HCT116 (cell line): ENCODE data around the gene MAPK7. TPM values are rescaled to one million over a fixed set of nuclear protein-coding genes. Genes with fewer than 3 reads are reported as not detected.

Experiments
- ATAC-seq: fragments of 200-7000 bp; cut with Tn5 transposase; 2 replicates; pipeline ENCODE4 v1.9.1; 2020; ENCODE audit warnings: mild to moderate bottlenecking, moderate library complexity
- BruUV-seq: library from RNA; stranded (reverse); fragments of 400-500 nt; replicated peaks from 2 replicates; lab custom pipeline; 2021; lab: Mats Ljungman, UMichigan
- CTCF ChIA-PET: fragments of 300-600 bp; sonication (Branson Sonifier 250); formaldehyde crosslinking; loops from one replicate; lab custom pipeline; 2021; ENCODE audit warnings: antibody characterized with exemption; lab: Charles Lee
- POLR2A ChIA-PET: fragments of 300-600, 350-600 bp; sonication (Branson Sonifier 250); formaldehyde crosslinking; loops from one replicate; lab custom pipeline; 2021; ENCODE audit warnings: antibody characterized with exemption; lab: Charles Lee
- RAD21 ChIA-PET, 2 experiments: fragments of 300-600 bp; sonication (Branson Sonifier 250); formaldehyde crosslinking; loops; one replicate each; lab custom pipeline; 2023; ENCODE audit warnings: low total read pairs in 2 of 2; ENCODE audit not compliant: uncharacterized antibody in 2 of 2, unreplicated experiment in 2 of 2, low non-redundant PET in 1 of 2; lab: Charles Lee
- DNase-seq: peaks from one replicate; pipeline ENCODE4 v3.0.0-alpha.2; 2010; ENCODE audit warnings: low read depth, low spot score
- H2AFZ ChIP-seq: fragments of 200-600 bp; shearing (Covaris generic), sonication (generic); 2 replicates; pipeline ENCODE4 v1.6.1; 2017; ENCODE audit warnings: low read depth, mixed run types, mixed read lengths, antibody characterized with exemption, low read length; ENCODE audit not compliant: poor library complexity, severe bottlenecking
- H3K27ac ChIP-seq: 2 replicates; pipeline ENCODE4 v1.5.1; 2012; ENCODE audit warnings: low read depth, low read length
- H3K27me3 ChIP-seq: fragments of 200-600 bp; sonication (generic); 2 replicates; pipeline ENCODE4 v1.6.1; 2016; ENCODE audit warnings: mixed run types, low read length, mixed read lengths; ENCODE audit not compliant: insufficient read depth
- H3K36me3 ChIP-seq, 2 experiments: fragments of 200-500 bp in 1 of 2; fragments of 200-600 bp in 1 of 2; sonication (Bioruptor generic) in 1 of 2; sonication (generic) in 1 of 2; 2 replicates each; pipeline versions ENCODE4 v1.5.1 to v1.6.1; 2014 to 2016; ENCODE audit warnings: low read length in 2 of 2, inconsistent platforms in 1 of 2, mixed read lengths in 1 of 2, mixed run types in 1 of 2; ENCODE audit not compliant: insufficient read depth in 2 of 2, control insufficient read depth in 1 of 2
- H3K4me1 ChIP-seq, 2 experiments: fragments of 200-600 bp in 1 of 2; sonication (generic) in 1 of 2; 2 replicates each; pipeline versions ENCODE4 v1.5.1 to v1.6.1; 2012 to 2017; ENCODE audit warnings: low read length in 2 of 2, inconsistent platforms in 1 of 2, mild to moderate bottlenecking in 1 of 2, mixed read lengths in 1 of 2, mixed run types in 1 of 2, moderate library complexity in 1 of 2; ENCODE audit not compliant: insufficient read depth in 2 of 2, control insufficient read depth in 1 of 2
- H3K4me2 ChIP-seq: fragments of 200-600 bp; sonication (generic); 2 replicates; pipeline ENCODE4 v1.6.1; 2017; ENCODE audit warnings: mixed run types, low read length, mixed read lengths
- H3K4me3 ChIP-seq, 2 experiments: fragments of 200-600 bp in 1 of 2; sonication (generic) in 1 of 2; replicated peaks in 1 of 2; 2 replicates each; pipeline ENCODE4 v1.5.1; 2011 to 2016; ENCODE audit warnings: low read length in 2 of 2, control low read depth in 1 of 2, low read depth in 1 of 2, mild to moderate bottlenecking in 1 of 2, mixed read lengths in 1 of 2, mixed run types in 1 of 2
- H3K79me2 ChIP-seq: fragments of 200-600 bp; sonication (generic); 2 replicates; pipeline ENCODE4 v1.6.1; 2017; ENCODE audit warnings: mild to moderate bottlenecking, mixed run types, low read length, moderate library complexity, mixed read lengths; ENCODE audit not compliant: insufficient read depth
- H3K9ac ChIP-seq: fragments of 200-600 bp; sonication (generic); 2 replicates; pipeline ENCODE4 v1.6.1; 2016; ENCODE audit warnings: low read length, mixed read lengths
- H3K9me2 ChIP-seq: fragments of 200-600 bp; sonication (generic), shearing (Covaris generic); 2 replicates; pipeline ENCODE4 v1.6.1; 2017; ENCODE audit warnings: mixed run types, mild to moderate bottlenecking, moderate library complexity; ENCODE audit not compliant: insufficient read depth
- H3K9me3 ChIP-seq, 2 experiments: fragments of 200-500 bp in 1 of 2; fragments of 200-600 bp in 1 of 2; sonication (Bioruptor generic) in 1 of 2; sonication (generic) in 1 of 2; 2 replicates each; pipeline ENCODE4 v1.6.1; 2014 to 2017; ENCODE audit warnings: low read length in 2 of 2, mixed read lengths in 2 of 2, inconsistent platforms in 1 of 2, low read depth in 1 of 2, mild to moderate bottlenecking in 1 of 2, mixed run types in 1 of 2, moderate library complexity in 1 of 2; ENCODE audit not compliant: control insufficient read depth in 1 of 2, insufficient read depth in 1 of 2
- H4K20me1 ChIP-seq: fragments of 200-600 bp; sonication (generic), shearing (Covaris generic); 2 replicates; pipeline ENCODE4 v1.6.1; 2017; ENCODE audit warnings: mixed run types, mild to moderate bottlenecking, moderate library complexity; ENCODE audit not compliant: insufficient read depth
- ATF3 ChIP-seq: IDR thresholded peaks from 2 replicates; pipeline ENCODE4 v1.6.1; 2012
- CEBPB ChIP-seq: IDR thresholded peaks from 2 replicates; pipeline ENCODE4 v1.6.1; 2012; ENCODE audit warnings: low read depth
- CTCF ChIP-seq, 3 experiments: fragments of 200-600 bp in 1 of 3; sonication (generic) in 1 of 3; IDR thresholded peaks in 2 of 3; conservative IDR thresholded peaks in 1 of 3; 2 replicates each; pipeline ENCODE4 v1.5.1; 2012 to 2017; ENCODE audit warnings: low read depth in 2 of 3, low read length in 2 of 3, antibody characterized with exemption in 1 of 3, borderline replicate concordance in 1 of 3, control low read depth in 1 of 3, mild to moderate bottlenecking in 1 of 3, mixed read lengths in 1 of 3, mixed run types in 1 of 3, moderate library complexity in 1 of 3; ENCODE audit not compliant: insufficient read depth in 1 of 3
- EGR1 ChIP-seq: IDR thresholded peaks from 2 replicates; pipeline ENCODE4 v1.6.1; 2012; ENCODE audit warnings: low read depth
- ELF1 ChIP-seq: IDR thresholded peaks from 2 replicates; pipeline ENCODE4 v1.6.1; 2012; ENCODE audit warnings: low read depth, borderline replicate concordance
- EZH2phosphoT487 ChIP-seq: fragments of 200-600 bp; IDR thresholded peaks from 2 replicates; pipeline ENCODE4 v1.6.1; 2018; ENCODE audit warnings: antibody characterized with exemption, borderline replicate concordance
- MAX ChIP-seq: IDR thresholded peaks from 2 replicates; pipeline ENCODE4 v1.6.1; 2012
- POLR2A ChIP-seq: IDR thresholded peaks from 2 replicates; pipeline ENCODE4 v1.7.0; 2011; ENCODE audit warnings: borderline replicate concordance; ENCODE audit not compliant: insufficient read depth, insufficient read length; ENCODE audit errors: extremely low read depth
- POLR2AphosphoS5 ChIP-seq: IDR thresholded peaks from 2 replicates; pipeline ENCODE4 v1.6.1; 2011; ENCODE audit warnings: mild to moderate bottlenecking, low read depth, low read length, moderate library complexity
- RAD21 ChIP-seq: IDR thresholded peaks from 2 replicates; pipeline ENCODE4 v1.6.1; 2012; ENCODE audit warnings: low read depth, mild to moderate bottlenecking
- SIN3A ChIP-seq: IDR thresholded peaks from 2 replicates; pipeline ENCODE4 v1.6.1; 2012; ENCODE audit warnings: low read depth
- SP1 ChIP-seq: IDR thresholded peaks from 2 replicates; pipeline ENCODE4 v1.6.1; 2012; ENCODE audit warnings: low read depth
- SRF ChIP-seq: IDR thresholded peaks from 2 replicates; pipeline ENCODE4 v1.6.1; 2012; ENCODE audit warnings: low read depth
- ZBTB33 ChIP-seq: IDR thresholded peaks from 2 replicates; pipeline ENCODE4 v1.6.1; 2011; ENCODE audit warnings: mild to moderate bottlenecking, low read length, moderate library complexity; ENCODE audit not compliant: insufficient replicate concordance; ENCODE audit errors: extremely low read depth
- ZNF274 ChIP-seq: fragments of 200-500 bp; sonication (Bioruptor generic); IDR thresholded peaks from 2 replicates; pipeline ENCODE4 v1.6.1; 2014; ENCODE audit warnings: mild to moderate bottlenecking, low read depth, low read length, inconsistent platforms
- intact Hi-C: fragments of 100-400 bp; cut with micrococcal nuclease; formaldehyde crosslinking; loops from 2 replicates; pipeline ENCODE4 v1.10.0; 2022
- total RNA-seq: library from RNA; stranded (reverse); gene quantifications from one replicate; pipeline ENCODE4 v1.2.1, GENCODE V29; 2021; ENCODE audit not compliant: unreplicated experiment

Gene MAPK7
- total RNA-seq, 1 experiment from 2014 or later: 15.3 TPM

- TF ChIP-seq CTCF (IDR thresholded peaks at IDR 0.05 in 2 of 3, conservative IDR thresholded peaks at IDR 0.05 in 1 of 3; ENCODE audit: borderline replicate concordance in 1 of 3, insufficient read depth in 1 of 3, low read depth in 2 of 3, low read length in 2 of 3): peak; percentile 73 to 99 (median 92)
- TF ChIP-seq ELF1: no peak
- no peak for TF ChIP-seq CEBPB
- TF ChIP-seq, all 23 proteins: peak for 11
These were observed 15.8 kb upstream of the MAPK7 start, which contains the start of gene B9D1 (continued) for GRCh38 chr17:19362277-19363113.

- ChIA-PET CTCF (interaction anchor here (0.8 to 5.1 kb wide), 27 partner anchors 9 to 754 kb away, joined by 3 to 69 read pairs (median 3); partner anchors contain the start of genes ALDH3A2 and MAPK7), RAD21 (interaction anchor here (0.6 to 2.3 kb wide), 7 partner anchors 15 to 404 kb away, joined by 3 to 12 read pairs (median 8); partner anchors contain the start of gene MAPK7 (in 2 of the 2)), POLR2A (interaction anchor here (1.0 to 1.9 kb wide), 4 partner anchors 9 to 285 kb away, joined by 3 to 13 read pairs (median 3); partner anchors contain the start of gene MAPK7)
- H3K36me3 ChIP-seq: peaks cover 4 to 7% of the 10 kb centered on the region in 2 experiments; a peak in 1 of 4 replicates
- no peaks in the 10 kb centered on the region for H4K20me1 ChIP-seq
- no peaks in the 10 kb centered on the region for H3K9me3 ChIP-seq
- no peak for DNase-seq
- peak overlapping the region; percentile 86 for H3K4me2 ChIP-seq
- H3K27ac ChIP-seq: peak overlapping the region; percentile 76; the same call in 1 of the 2 replicates
- no TSS peak for BruUV-seq
- no peak overlapping the region for H2AFZ ChIP-seq
- no peak for ATAC-seq
- peaks cover 9 to 28% of the 10 kb centered on the region in 2 experiments for H3K4me1 ChIP-seq
- H3K9ac ChIP-seq: peak overlapping the region; percentile 85
- intact Hi-C loops: loop anchor here (1.0 to 5.0 kb wide), 3 partner anchors 144 to 403 kb away; no protein-coding TSS in a partner anchor
- no peaks in the 10 kb centered on the region for H3K9me2 ChIP-seq
- H3K79me2 ChIP-seq: 0 out of 2 replicates have a peak, but pooled peaks cover 12% of the 10 kb centered on the region
- no peaks in the 10 kb centered on the region for H3K27me3 ChIP-seq
- H3K4me3 ChIP-seq: peak overlapping the region; percentile 80 to 91
- no peak for TF ChIP-seq SRF
- TF ChIP-seq CTCF (IDR thresholded peaks at IDR 0.05 in 2 of 3, conservative IDR thresholded peaks at IDR 0.05 in 1 of 3; ENCODE audit: borderline replicate concordance in 1 of 3, insufficient read depth in 1 of 3, low read depth in 2 of 3, low read length in 2 of 3): no peak
- no peak for TF ChIP-seq POLR2A
- no peak for TF ChIP-seq EZH2phosphoT487
- no peak for TF ChIP-seq ZNF274
- TF ChIP-seq ATF3: no peak
- no peak for TF ChIP-seq POLR2AphosphoS5
- no peak for TF ChIP-seq ELF1
- no peak for TF ChIP-seq RAD21
- TF ChIP-seq ZBTB33: no peak
- TF ChIP-seq SIN3A: no peak
- no peak for TF ChIP-seq SP1
- no peak for TF ChIP-seq EGR1
- TF ChIP-seq MAX: no peak
These were observed 15.2 kb upstream of the MAPK7 start for GRCh38 chr17:19363114-19363438.
